Measurements from ENCODE around the gene DDX59. TPM values are rescaled to one million over a fixed set of nuclear protein-coding genes. Genes with fewer than 3 reads are reported as not detected.
A peak's percentile ranks its signal among the peaks of the same experiment; 100 is the strongest.

DDX59 gene
- total RNA-seq, 1 donor from 2014 or later, result 12.9 TPM

GRCh38 chr1:200658037-200658818 is 11.5 kb downstream of the DDX59 start:
- H3K4me3 ChIP-seq (ENCODE audit: low read depth, low read length), result no peak overlapping the region
- DNase-seq (ENCODE audit: low read depth) (no peak), FAIRE-seq (no peak)
- TF ChIP-seq CTCF (IDR thresholded peaks at IDR 0.05; ENCODE audit: insufficient read depth, low read length, severe bottlenecking), result no peak
- no peaks in the 10 kb centered on the region for H3K27me3 ChIP-seq (ENCODE audit: control insufficient read depth, insufficient read depth, low read length)
- peaks cover 5% of the 10 kb centered on the region for H3K36me3 ChIP-seq (ENCODE audit: control insufficient read depth, insufficient read depth, low read length)

GRCh38 chr1:200654660-200655059 is 15.0 kb downstream of the DDX59 start:
- TF ChIP-seq CTCF (IDR thresholded peaks at IDR 0.05; ENCODE audit: insufficient read depth, low read length, severe bottlenecking), result no peak
- no peaks in the 10 kb centered on the region for H3K27me3 ChIP-seq (ENCODE audit: control insufficient read depth, insufficient read depth, low read length)
- no peak overlapping the region for H3K4me3 ChIP-seq (ENCODE audit: low read depth, low read length)
- FAIRE-seq (no peak), DNase-seq (ENCODE audit: low read depth) (peak; percentile 71)
- peaks cover 4% of the 10 kb centered on the region for H3K36me3 ChIP-seq (ENCODE audit: control insufficient read depth, insufficient read depth, low read length)

GRCh38 chr1:200653022-200653462 is 16.7 kb downstream of the DDX59 start:
- FAIRE-seq, result no peak
- DNase-seq (ENCODE audit: low read depth), result no peak
- no peaks in the 10 kb centered on the region for H3K27me3 ChIP-seq (ENCODE audit: control insufficient read depth, insufficient read depth, low read length)
- TF ChIP-seq CTCF (IDR thresholded peaks at IDR 0.05; ENCODE audit: insufficient read depth, low read length, severe bottlenecking), result no peak
- H3K4me3 ChIP-seq (ENCODE audit: low read depth, low read length), result no peak overlapping the region
- H3K36me3 ChIP-seq (ENCODE audit: control insufficient read depth, insufficient read depth, low read length), result peaks cover 6% of the 10 kb centered on the region

- H3K27me3 ChIP-seq (ENCODE audit: control insufficient read depth, insufficient read depth, low read length), result no peaks in the 10 kb centered on the region
- FAIRE-seq, result no peak
- no peak overlapping the region for H3K4me3 ChIP-seq (ENCODE audit: low read depth, low read length)
- no peak for DNase-seq (ENCODE audit: low read depth)
- TF ChIP-seq CTCF (IDR thresholded peaks at IDR 0.05; ENCODE audit: insufficient read depth, low read length, severe bottlenecking), result no peak
- peaks cover 4% of the 10 kb centered on the region for H3K36me3 ChIP-seq (ENCODE audit: control insufficient read depth, insufficient read depth, low read length)
Observed at GRCh38 chr1:200652378-200652777, 17.3 kb downstream of the DDX59 start.

GRCh38 chr1:200646515-200646914 is 23.2 kb downstream of the DDX59 start:
- FAIRE-seq (no peak), DNase-seq (ENCODE audit: low read depth) (peak; percentile 84)
- Histone ChIP-seq H3K4me3 (ENCODE audit: low read depth, low read length) (no peak overlapping the region), H3K36me3 (ENCODE audit: control insufficient read depth, insufficient read depth, low read length) (peaks cover 4% of the 10 kb centered on the region), H3K27me3 (ENCODE audit: control insufficient read depth, insufficient read depth, low read length) (no peaks in the 10 kb centered on the region)
- TF ChIP-seq CTCF (IDR thresholded peaks at IDR 0.05; ENCODE audit: insufficient read depth, low read length, severe bottlenecking), result no peak

- DNase-seq (ENCODE audit: low read depth) (no peak), FAIRE-seq (no peak)
- no peaks in the 10 kb centered on the region for H3K27me3 ChIP-seq (ENCODE audit: control insufficient read depth, insufficient read depth, low read length)
- TF ChIP-seq CTCF (IDR thresholded peaks at IDR 0.05; ENCODE audit: insufficient read depth, low read length, severe bottlenecking), result no peak
- H3K36me3 ChIP-seq (ENCODE audit: control insufficient read depth, insufficient read depth, low read length), result peaks cover 4% of the 10 kb centered on the region
- H3K4me3 ChIP-seq (ENCODE audit: low read depth, low read length), result no peak overlapping the region
Observed at GRCh38 chr1:200644021-200644420, 25.7 kb downstream of the DDX59 start.
